ENCODE data around the gene BAD. TPM values are rescaled to one million over a fixed set of nuclear protein-coding genes. Genes with fewer than 3 reads are reported as not detected.
A peak's percentile ranks its signal among the peaks of the same experiment; 100 is the strongest.

BAD gene
- total RNA-seq, 4 donors from 2014 or later = 27.8 to 88.0 (median 76.3) TPM

GRCh38 chr11:64241491-64242374, 42.7 kb downstream of the BAD start:
- intact Hi-C loops (cut with DNase I; ENCODE audit: low total_unique reads) (loop anchor here (2.0 to 10.0 kb wide), 2 partner anchors 29 to 633 kb away; partner anchors contain the start of gene EHD1), in situ Hi-C loops (cut with MboI; ENCODE audit: low sequenced_read_pairs in 4 of 4) (no loop called here)
- peak overlapping the region; percentile 92 to 100 (median 96) for H3K27ac ChIP-seq
- peak in 1 of 5 experiments; percentile 14 for TF ChIP-seq CTCF (IDR thresholded peaks at IDR 0.05 in 4 of 5, conservative IDR thresholded peaks at IDR 0.05 in 1 of 5)
- TF ChIP-seq POLR2A (IDR thresholded peaks at IDR 0.05) = peak; percentile 77
- H3K27me3 ChIP-seq = no peaks in the 10 kb centered on the region
- DNase-seq = peak; percentile 60 to 100
- H3K4me1 ChIP-seq = peaks cover 33 to 43% of the 10 kb centered on the region in 2 donors
- peak in 1 of 2 donors; percentile 3 for ATAC-seq
- H3K4me3 ChIP-seq = peak overlapping the region; percentile 85 to 96 (median 91)
- H3K36me3 ChIP-seq = peaks cover 0 to 13% of the 10 kb centered on the region in 2 donors
- H3K9me3 ChIP-seq = no peaks in the 10 kb centered on the region

GRCh38 chr11:64241241-64241490, 43.3 kb downstream of the BAD start:
- DNase-seq = peak in 1 of 2 donors; percentile 100
- H3K36me3 ChIP-seq = peaks cover 0 to 13% of the 10 kb centered on the region in 2 donors
- peak overlapping the region; percentile 92 to 100 (median 96) for H3K27ac ChIP-seq
- no peaks in the 10 kb centered on the region for H3K27me3 ChIP-seq
- H3K9me3 ChIP-seq = no peaks in the 10 kb centered on the region
- in situ Hi-C loops (cut with MboI; ENCODE audit: low sequenced_read_pairs in 4 of 4) (no loop called here), intact Hi-C loops (cut with DNase I; ENCODE audit: low total_unique reads) (loop anchor here (2.0 to 10.0 kb wide), 2 partner anchors 30 to 634 kb away; partner anchors contain the start of gene EHD1)
- peak; percentile 69 to 71 for ATAC-seq
- H3K4me3 ChIP-seq = peak overlapping the region; percentile 85 to 96 (median 86)
- H3K4me1 ChIP-seq = peaks cover 33 to 43% of the 10 kb centered on the region in 2 donors
- no peak for TF ChIP-seq POLR2A (IDR thresholded peaks at IDR 0.05)
- TF ChIP-seq CTCF (IDR thresholded peaks at IDR 0.05 in 4 of 5, conservative IDR thresholded peaks at IDR 0.05 in 1 of 5) = no peak

GRCh38 chr11:64240435-64241240, 43.8 kb downstream of the BAD start, which contains the start of gene FKBP2:
FKBP2 (plus strand) TSS chr11:64241095; CDS start chr11:64242388, 1,293 bp downstream.
- ATAC-seq (peak; percentile 64 to 69), DNase-seq (peak; percentile 94 to 98)
- peak within 1 kb of the TSS; percentile 85 to 96 (median 91) for H3K4me3 ChIP-seq
- H3K36me3 ChIP-seq = peaks cover 0 to 13% of the 10 kb centered on the region in 2 donors
- H3K27me3 ChIP-seq = no peaks in the 10 kb centered on the region
- TF ChIP-seq POLR2A (IDR thresholded peaks at IDR 0.05) = peak; percentile 97 to 98
- no peak for TF ChIP-seq CTCF (IDR thresholded peaks at IDR 0.05 in 4 of 5, conservative IDR thresholded peaks at IDR 0.05 in 1 of 5)
- intact Hi-C loops (cut with DNase I; ENCODE audit: low total_unique reads) = loop anchor here (2.0 to 10.0 kb wide), 2 partner anchors 30 to 634 kb away; partner anchors contain the start of gene EHD1
- H3K9me3 ChIP-seq = no peaks in the 10 kb centered on the region
- peaks cover 33 to 42% of the 10 kb centered on the region in 2 donors for H3K4me1 ChIP-seq
- in situ Hi-C loops (cut with MboI; ENCODE audit: low sequenced_read_pairs in 4 of 4) = no loop called here
- peak within 1 kb of the TSS; percentile 92 to 100 (median 96) for H3K27ac ChIP-seq

GRCh38 chr11:64239662-64240434, 44.6 kb downstream of the BAD start:
- peaks cover 32 to 45% of the 10 kb centered on the region in 2 donors for H3K4me1 ChIP-seq
- H3K27me3 ChIP-seq = no peaks in the 10 kb centered on the region
- in situ Hi-C loops (cut with MboI; ENCODE audit: low sequenced_read_pairs in 4 of 4) = no loop called here
- H3K4me3 ChIP-seq = peak overlapping the region; percentile 85 to 96 (median 86)
- H3K9me3 ChIP-seq = no peaks in the 10 kb centered on the region
- H3K27ac ChIP-seq = peak overlapping the region; percentile 92 to 100 (median 96)
- peaks cover 0 to 13% of the 10 kb centered on the region in 2 donors for H3K36me3 ChIP-seq
- intact Hi-C loops (cut with DNase I; ENCODE audit: low total_unique reads) = loop anchor here (2.0 to 10.0 kb wide), 2 partner anchors 31 to 635 kb away; partner anchors contain the start of gene EHD1
- ATAC-seq (no peak), DNase-seq (no peak)
- TF ChIP-seq CTCF (IDR thresholded peaks at IDR 0.05 in 4 of 5, conservative IDR thresholded peaks at IDR 0.05 in 1 of 5) (no peak), POLR2A (IDR thresholded peaks at IDR 0.05) (no peak)
